Right lobe of liver (tissue), 6 donors: ENCODE measurements around the gene RETREG1. TPM values are rescaled to one million over a fixed set of nuclear protein-coding genes. Genes with fewer than 3 reads are reported as not detected.
A peak's percentile ranks its signal among the peaks of the same experiment; 100 is the strongest.

Experiments
- ATAC-seq, 4 donors: fragments of 200-7000 bp; cut with Tn5 transposase; one replicate each; pipeline ENCODE4 v1.9.1; 2020; ENCODE audit warnings: mild to moderate bottlenecking in 4 of 4, moderate library complexity in 4 of 4
- DNase-seq, 3 donors: peaks; one replicate each; pipeline ENCODE4 v3.0.0-alpha.2; 2020
- H3K27ac ChIP-seq, 3 donors: fragments of 200-600 bp; one replicate each; pipeline ENCODE4 v1.8.0; 2022
- H3K27me3 ChIP-seq, 2 donors: fragments of 200-600 bp; one replicate each; pipeline ENCODE4 v1.8.0; 2022
- H3K36me3 ChIP-seq, 4 donors: fragments of 200-600 bp; sonication (generic) in 1 of 4; one replicate each; pipeline versions ENCODE4 v1.5.1 to v1.8.0; 2017 to 2022; ENCODE audit warnings: control low read depth in 1 of 4
- H3K4me1 ChIP-seq, 4 donors: fragments of 200-600 bp; sonication (generic) in 1 of 4; one replicate each; pipeline versions ENCODE4 v1.5.1 to v1.8.0; 2017 to 2022; ENCODE audit warnings: control low read depth in 1 of 4
- H3K4me3 ChIP-seq, 3 donors: fragments of 200-600 bp; one replicate each; pipeline ENCODE4 v1.8.0; 2022
- H3K9me3 ChIP-seq, 4 donors: fragments of 200-600 bp; sonication (generic) in 1 of 4; one replicate each; pipeline versions ENCODE4 v1.5.1 to v1.8.0; 2017 to 2022; ENCODE audit warnings: control low read depth in 1 of 4
- CTCF ChIP-seq, 4 donors: fragments of 200-600 bp in 3 of 4; fragments of 450-650 bp in 1 of 4; IDR thresholded peaks; one replicate each; pipeline versions ENCODE4 v1.5.1 to v1.8.0; 2016 to 2022; ENCODE audit warnings: antibody characterized with exemption in 4 of 4, mild to moderate bottlenecking in 2 of 4
- POLR2A ChIP-seq: fragments of 450-650 bp; IDR thresholded peaks from one replicate; pipeline ENCODE4 v1.6.1; 2017; ENCODE audit warnings: antibody characterized with exemption, mild to moderate bottlenecking
- WGBS: methylation state at CpG from one replicate; pipeline ENCODE4 v1.1.6; 2018; ENCODE audit warnings: low coverage, low lambda C conversion rate; ENCODE audit not compliant: insufficient coverage; ENCODE audit errors: missing lambda C conversion rate; 5-methylcytosine and 5-hydroxymethylcytosine counted together
- intact Hi-C, 2 donors: fragments of 100-400 bp; cut with DNase I; formaldehyde crosslinking; loops; one replicate each; pipeline versions ENCODE4 v1.11.2 to v1.14.1; 2022
- total RNA-seq, 6 experiments: library from RNA; depleted of rRNA in 2 of 6; stranded (reverse); fragments of >200 nt in 2 of 6; fragmentation: NEBNext Ultra II Directional in 3 of 6; extraction: Animal tissue kit (Norgen Biotek cat#: 25700) in 3 of 6; gene quantifications; one replicate each; pipeline versions ENCODE4 v1.1.0 to v1.2.4, GENCODE V29; 2016 to 2023
- donor health status: DM: no; HTN: yes; CAD: no.
- donor health status: DM: no; HTN: no; CAD: no.
- donor health status: DM: no; HTN: no; CAD: no.
- donor health status: DM: no; HTN: yes; CAD: no.
- donor health status: DM: no; HTN: yes; CAD: no.

The RETREG1 gene
- total RNA-seq, 6 experiments from 2014 or later = 17.2 to 70.8 (median 30.2) TPM

DNA sequence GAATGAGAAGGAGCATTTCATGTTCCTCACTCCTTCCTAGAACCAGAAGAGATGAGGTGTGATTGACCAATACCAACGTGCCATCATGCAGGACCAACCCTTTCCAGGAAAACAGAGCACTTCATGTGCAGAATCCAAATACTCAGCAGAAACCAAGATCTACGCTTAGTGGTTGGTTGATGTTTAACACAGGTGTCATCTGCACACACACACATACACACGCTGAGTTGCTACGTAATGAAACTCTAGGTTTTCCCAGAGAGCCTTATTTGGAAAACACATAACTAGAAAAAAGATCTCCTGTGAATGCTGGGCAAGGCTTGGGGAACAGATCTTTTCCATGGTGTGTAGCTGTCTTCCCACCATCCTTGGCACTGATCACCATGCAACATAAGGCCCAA is 130.1 kb downstream of the RETREG1 start:
- WGBS = 18% methylated on average over 4 of the region's 4 CpGs
- ATAC-seq (peak; percentile 83 to 92 (median 87)), DNase-seq (no peak)
- H3K27me3 ChIP-seq = no peaks in the 10 kb centered on the region
- intact Hi-C loops = no loop called here
- H3K4me1 ChIP-seq = peaks cover 0 to 25% (median 7%) of the 10 kb centered on the region in 4 donors
- H3K4me3 ChIP-seq = no peak overlapping the region
- no peak for TF ChIP-seq CTCF (IDR thresholded peaks at IDR 0.05)
- TF ChIP-seq POLR2A = no peak
- H3K27ac ChIP-seq = peak overlapping the region; percentile 64 to 90 (median 86)
- H3K9me3 ChIP-seq = no peaks in the 10 kb centered on the region
- no peaks in the 10 kb centered on the region for H3K36me3 ChIP-seq

- intact Hi-C loops = no loop called here
- H3K9me3 ChIP-seq = no peaks in the 10 kb centered on the region
- H3K27me3 ChIP-seq = no peaks in the 10 kb centered on the region
- H3K27ac ChIP-seq = peak overlapping the region in 1 of 3 donors; percentile 86
- H3K4me1 ChIP-seq = peaks cover 0 to 25% (median 7%) of the 10 kb centered on the region in 4 donors
- peaks cover 0 to 5% (median 0%) of the 10 kb centered on the region in 4 donors for H3K36me3 ChIP-seq
- H3K4me3 ChIP-seq = no peak overlapping the region
- ATAC-seq (no peak), DNase-seq (no peak)
- no peak for TF ChIP-seq CTCF (IDR thresholded peaks at IDR 0.05)
- TF ChIP-seq POLR2A = no peak
These were observed 131.1 kb downstream of the RETREG1 start for GRCh38 chr5:16485656-16486055.

DNA sequence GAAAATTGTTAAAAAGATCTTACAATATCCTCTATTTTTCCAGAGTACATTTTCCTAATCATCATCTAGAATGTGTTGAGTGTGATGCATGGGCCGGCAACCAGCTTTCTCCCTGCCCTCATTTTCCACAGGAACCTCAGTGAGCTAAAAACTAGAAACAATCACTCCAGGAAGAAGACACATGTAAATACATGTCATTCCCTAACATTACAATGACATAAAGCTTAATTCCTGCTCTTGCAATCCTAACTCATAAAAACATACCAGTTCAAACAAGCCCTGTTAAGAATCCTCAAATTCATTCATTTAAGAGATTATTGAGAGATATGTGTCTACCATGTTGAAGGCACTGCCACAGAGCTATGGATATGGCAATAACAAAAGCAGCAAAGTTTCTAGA is 132.7 kb downstream of the RETREG1 start:
- no peak for TF ChIP-seq CTCF (IDR thresholded peaks at IDR 0.05)
- no peak for TF ChIP-seq POLR2A
- Histone ChIP-seq H3K4me1 (peaks cover 0 to 17% (median 7%) of the 10 kb centered on the region in 4 donors), H3K36me3 (peaks cover 0 to 5% (median 0%) of the 10 kb centered on the region in 4 donors), H3K27me3 (no peaks in the 10 kb centered on the region), H3K4me3 (no peak overlapping the region), H3K9me3 (no peaks in the 10 kb centered on the region), H3K27ac (no peak overlapping the region)
- DNase-seq (no peak), ATAC-seq (no peak)
- intact Hi-C loops = no loop called here
- WGBS = 90% methylated on average over 1 of the region's 1 CpG

DNA sequence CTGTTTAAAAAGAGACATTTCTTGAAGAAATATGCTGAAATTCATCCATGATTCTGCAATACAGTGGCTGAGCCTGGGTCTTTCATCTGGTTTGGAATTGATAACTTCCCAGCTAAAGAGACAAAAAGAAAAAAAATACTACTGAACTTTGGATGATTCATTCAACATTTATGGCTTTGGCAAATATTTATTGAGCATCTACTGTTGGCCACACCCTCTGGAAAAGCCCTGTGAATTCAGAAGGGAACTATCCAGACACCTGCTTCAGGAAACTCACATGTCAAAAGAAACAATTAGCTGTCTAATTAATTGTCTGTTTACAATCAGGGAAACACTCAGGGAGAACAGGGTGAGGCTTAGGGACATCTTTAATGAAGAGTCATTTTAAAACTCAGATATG is 133.4 kb downstream of the RETREG1 start:
- H3K36me3 ChIP-seq = peaks cover 0 to 5% (median 0%) of the 10 kb centered on the region in 4 donors
- no peak overlapping the region for H3K27ac ChIP-seq
- peaks cover 0 to 17% (median 7%) of the 10 kb centered on the region in 4 donors for H3K4me1 ChIP-seq
- DNase-seq = no peak
- ATAC-seq = peak in 1 of 4 donors; percentile 72
- no peaks in the 10 kb centered on the region for H3K27me3 ChIP-seq
- no peaks in the 10 kb centered on the region for H3K9me3 ChIP-seq
- intact Hi-C loops = no loop called here
- no peak overlapping the region for H3K4me3 ChIP-seq
- no peak for TF ChIP-seq POLR2A

- H3K9me3 ChIP-seq = no peaks in the 10 kb centered on the region
- no peak overlapping the region for H3K27ac ChIP-seq
- H3K27me3 ChIP-seq = no peaks in the 10 kb centered on the region
- H3K36me3 ChIP-seq = peaks cover 0 to 5% (median 0%) of the 10 kb centered on the region in 4 donors
- ATAC-seq (no peak), DNase-seq (no peak)
- H3K4me1 ChIP-seq = peaks cover 0 to 14% (median 7%) of the 10 kb centered on the region in 4 donors
- 90% methylated on average over 2 of the region's 2 CpGs for WGBS
- H3K4me3 ChIP-seq = no peak overlapping the region
- intact Hi-C loops = no loop called here
- TF ChIP-seq CTCF (IDR thresholded peaks at IDR 0.05) (no peak), POLR2A (no peak)
These were observed 133.9 kb downstream of the RETREG1 start for GRCh38 chr5:16482891-16483290.
